DMS53 treated with DMSO at 0.1 percent for 48 hours (cell line): Measurements from ENCODE around the gene RANGRF.
"Not testable (repeated sequence)": the region's sequence is repeated elsewhere in the genome, so short reads cannot be mapped to it uniquely, and the experiment has no call there.

Source experiments
- DNase-seq: peaks from one replicate; lab custom pipeline; 2025; ENCODE audit not compliant: unreplicated experiment; lab: John Stamatoyannopoulos, UW

Gene RANGRF

GRCh38 chr17:8288336-8289102, at the start of gene RANGRF:
Gene RANGRF, plus strand, starts transcription at chr17:8288670. Its CDS starts 119 bp downstream, at chr17:8288789.
- DNase-seq = peak; percentile 94

GRCh38 chr17:8243827-8244226, 44.6 kb upstream of the RANGRF start:
- no peak for DNase-seq

GRCh38 chr17:8244768-8245167, 43.7 kb upstream of the RANGRF start:
- no peak for DNase-seq

GRCh38 chr17:8248751-8249607, 39.5 kb upstream of the RANGRF start, which contains the start of gene PFAS:
Gene PFAS, plus strand, starts transcription at chr17:8249289. Its CDS starts 4,649 bp downstream, at chr17:8253938.
- DNase-seq = peak; percentile 95

- no peak for DNase-seq
Observed at GRCh38 chr17:8249621-8250500, 38.6 kb upstream of the RANGRF start.

GRCh38 chr17:8251411-8251810, 37.1 kb upstream of the RANGRF start:
- DNase-seq = not testable (repeated sequence)

- no peak for DNase-seq
Observed at GRCh38 chr17:8253801-8254200, 34.7 kb upstream of the RANGRF start.

- no peak for DNase-seq
Observed at GRCh38 chr17:8254881-8255280, 33.6 kb upstream of the RANGRF start.

GRCh38 chr17:8255499-8255898, 33.0 kb upstream of the RANGRF start:
- no peak for DNase-seq

GRCh38 chr17:8256291-8256690, 32.2 kb upstream of the RANGRF start:
- DNase-seq = no peak

GRCh38 chr17:8256691-8257090, 31.8 kb upstream of the RANGRF start:
- DNase-seq = no peak

GRCh38 chr17:8257801-8258200, 30.7 kb upstream of the RANGRF start:
- DNase-seq = no peak

- no peak for DNase-seq
Observed at GRCh38 chr17:8264320-8264719, 24.1 kb upstream of the RANGRF start.

GRCh38 chr17:8264836-8265542, 23.5 kb upstream of the RANGRF start:
- DNase-seq = no peak

- DNase-seq = no peak
Observed at GRCh38 chr17:8266648-8267479, 21.6 kb upstream of the RANGRF start.

- DNase-seq = no peak
Observed at GRCh38 chr17:8267480-8268147, 20.9 kb upstream of the RANGRF start.

- DNase-seq = no peak
Observed at GRCh38 chr17:8268550-8269298, 19.7 kb upstream of the RANGRF start.

- DNase-seq = no peak
Observed at GRCh38 chr17:8272421-8272820, 16.0 kb upstream of the RANGRF start.
